NCI-H446 (cell line): ENCODE data around the gene PEX12.
"Not testable (repeated sequence)": the region's sequence is repeated elsewhere in the genome, so short reads cannot be mapped to it uniquely, and the experiment has no call there.

Source experiments
- DNase-seq, 2 experiments: peaks; one replicate each; lab custom pipeline; 2025; lab: John Stamatoyannopoulos, UW

PEX12 gene

GRCh38 chr17:35578197-35578928 is at the start of gene PEX12:
PEX12 (minus strand) TSS chr17:35578571; CDS start chr17:35578021, 550 bp downstream.
- peak; percentile 63 to 90 for DNase-seq

- DNase-seq = no peak
Measured at GRCh38 chr17:35627417-35627816, 49.0 kb upstream of the PEX12 start.

DNA sequence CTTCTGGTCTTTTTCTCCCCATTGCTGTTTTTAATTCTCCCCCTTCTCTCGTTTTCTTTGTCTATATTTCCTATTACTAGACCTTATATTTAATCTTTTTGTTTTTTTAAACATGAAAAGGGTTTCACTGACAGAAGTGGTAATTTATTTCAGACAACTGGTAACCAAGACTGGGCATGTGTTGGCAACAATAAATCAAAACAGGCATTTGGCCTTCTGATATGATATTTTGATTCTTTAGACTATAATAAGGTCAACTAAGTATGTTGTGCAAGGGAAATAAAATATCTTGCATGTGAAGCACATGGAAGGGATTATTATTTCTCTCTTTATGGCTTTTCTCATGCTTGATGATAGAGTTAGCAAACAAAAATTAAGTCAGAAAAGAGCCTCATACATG is 43.4 kb upstream of the PEX12 start:
- DNase-seq = no peak

DNA sequence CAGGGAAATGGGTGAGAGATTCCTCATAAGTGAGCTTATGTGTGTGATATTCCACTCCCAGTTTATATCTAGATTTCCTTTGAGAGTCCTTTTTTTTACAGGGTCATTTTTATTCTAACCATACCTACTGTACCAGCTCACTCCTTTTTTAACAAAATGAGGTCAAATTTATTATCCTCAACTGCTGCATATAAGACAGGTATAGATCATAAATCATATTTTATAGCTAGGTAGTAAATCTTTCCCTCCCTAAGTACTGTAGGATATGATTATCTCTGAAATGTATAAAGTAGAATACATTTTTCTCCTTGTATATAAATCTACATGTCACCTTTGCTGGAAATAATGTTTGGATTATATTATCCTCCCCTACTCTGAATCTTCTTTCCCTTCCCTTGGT is 40.3 kb upstream of the PEX12 start:
- no peak for DNase-seq

- DNase-seq = no peak
Measured at GRCh38 chr17:35617505-35617904, 39.1 kb upstream of the PEX12 start.

DNA sequence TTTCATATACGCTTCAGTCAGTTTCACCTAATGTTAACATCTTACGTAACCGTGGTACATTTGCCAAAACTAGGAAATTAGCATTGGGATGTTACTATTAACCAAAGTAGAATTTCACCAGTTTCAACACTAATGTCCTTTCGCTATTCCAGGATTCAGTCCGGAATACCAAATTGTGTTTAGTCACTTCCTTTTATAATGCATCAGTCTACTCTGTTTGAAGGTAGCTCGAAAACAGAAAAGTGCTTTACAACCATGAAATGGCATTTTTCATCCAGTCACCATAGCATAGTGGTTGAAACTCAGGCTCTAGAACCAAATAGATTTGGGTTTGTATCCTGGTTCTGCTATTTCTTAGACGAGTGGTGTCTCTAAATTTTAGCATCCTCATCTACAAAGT is 38.2 kb upstream of the PEX12 start:
- DNase-seq = no peak

GRCh38 chr17:35614810-35615209 is 36.4 kb upstream of the PEX12 start:
- DNase-seq = no peak

DNA sequence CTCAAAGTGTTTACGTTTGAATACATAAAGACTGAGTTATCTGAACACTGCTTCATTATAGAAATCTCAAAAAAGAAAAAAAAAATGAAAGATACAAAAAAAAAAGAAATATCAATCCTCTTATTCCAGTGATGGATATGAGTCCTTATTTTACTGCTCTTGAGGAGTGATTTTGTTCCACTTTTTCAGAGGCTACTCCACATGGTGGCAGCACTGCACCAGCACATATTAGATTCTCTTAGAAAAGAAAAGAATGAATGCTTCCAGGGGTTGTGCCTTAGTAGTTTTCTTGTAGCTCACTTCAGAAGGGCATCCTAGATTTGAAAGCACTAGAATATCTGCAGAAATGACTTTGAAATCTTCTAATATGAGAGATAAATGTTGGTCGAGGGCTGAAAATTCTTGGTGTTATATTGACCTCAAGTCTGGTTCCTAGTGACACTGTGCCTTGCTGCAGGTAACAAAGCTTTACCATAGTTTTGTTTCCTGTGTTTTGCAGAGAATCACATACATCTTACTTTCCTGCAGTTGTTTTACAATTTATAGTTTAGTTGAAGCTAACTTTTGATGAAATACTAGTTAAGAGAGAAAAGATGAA is 34.7 kb upstream of the PEX12 start:
- DNase-seq = peak in 1 of 2 experiments; percentile 39

GRCh38 chr17:35610746-35611145 is 32.4 kb upstream of the PEX12 start:
- DNase-seq = not testable (repeated sequence)

GRCh38 chr17:35609831-35610230 is 31.5 kb upstream of the PEX12 start:
- no peak for DNase-seq

GRCh38 chr17:35607239-35607847 is 29.0 kb upstream of the PEX12 start:
- no peak for DNase-seq

DNA sequence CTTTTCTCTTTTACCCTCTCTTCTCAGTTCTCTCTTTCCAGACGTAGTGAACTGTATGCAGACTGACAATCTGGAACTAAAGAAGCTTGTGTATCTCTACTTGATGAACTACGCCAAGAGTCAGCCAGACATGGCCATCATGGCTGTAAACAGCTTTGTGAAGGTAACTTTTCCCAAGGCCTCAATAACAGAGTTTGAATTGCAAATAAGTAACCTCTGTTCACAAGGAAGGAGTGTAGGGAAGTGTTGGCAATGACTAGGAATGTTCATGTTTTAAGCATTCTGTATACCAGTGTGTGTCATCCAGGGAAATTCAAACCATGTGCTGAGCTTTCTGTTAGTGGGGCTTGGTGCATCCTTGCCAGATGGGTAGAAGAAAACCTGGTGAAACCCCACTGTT is 27.3 kb upstream of the PEX12 start:
- DNase-seq = no peak

DNA sequence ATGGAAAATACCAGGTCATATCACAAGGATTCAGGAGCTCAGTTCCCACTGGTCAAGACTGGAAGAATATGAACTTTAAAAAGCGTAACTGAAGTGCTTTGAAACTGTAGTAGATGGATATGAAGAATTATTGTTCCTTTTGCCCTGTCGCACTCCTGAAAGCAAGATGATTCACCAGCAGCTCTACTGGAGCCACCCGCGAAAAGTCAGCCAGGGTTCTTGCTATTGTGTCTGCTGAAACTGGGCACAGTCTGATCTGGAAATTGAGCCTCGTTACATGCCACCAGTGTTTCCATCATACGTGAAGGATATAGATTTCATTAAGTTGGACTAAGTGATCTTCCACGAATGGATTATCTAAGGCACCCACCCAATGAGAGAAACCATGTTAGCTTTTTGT is 25.3 kb upstream of the PEX12 start:
- no peak for DNase-seq

GRCh38 chr17:35597604-35598003 is 19.2 kb upstream of the PEX12 start:
- DNase-seq = no peak

DNA sequence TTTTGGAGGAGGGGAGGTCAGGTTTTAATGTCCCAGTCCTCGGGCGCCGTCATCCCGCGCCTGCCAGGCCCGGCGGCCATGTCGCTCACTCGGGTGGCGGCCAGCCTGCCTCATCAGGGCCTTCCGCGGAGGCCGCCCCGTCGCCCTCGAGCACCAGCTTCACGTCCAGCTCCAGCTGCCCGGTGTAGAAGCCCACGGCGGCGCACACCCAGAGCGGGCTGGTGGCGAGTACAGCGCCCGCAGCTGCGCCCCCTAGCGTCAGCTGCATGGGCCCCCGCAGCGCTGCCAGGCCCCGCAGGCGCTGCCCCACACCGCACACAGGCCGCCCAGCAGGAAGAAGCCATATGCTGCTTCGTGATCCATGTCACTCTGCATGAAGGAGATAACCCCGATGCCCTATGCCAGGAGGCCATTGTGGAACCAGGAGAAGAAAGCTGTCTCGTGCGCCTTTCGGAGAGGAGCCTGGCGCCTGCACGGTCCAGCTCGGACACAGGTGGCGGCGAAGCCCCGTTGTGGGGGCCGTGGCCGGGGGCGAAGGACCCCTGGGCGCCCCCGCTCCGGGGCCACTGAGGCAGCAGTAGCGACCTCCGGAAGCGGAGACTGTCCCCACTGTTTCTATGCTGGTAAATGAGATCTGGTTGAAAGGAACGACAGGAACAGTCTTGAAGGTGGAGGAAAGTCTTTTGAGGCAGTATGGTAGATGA is 18.3 kb upstream of the PEX12 start:
- DNase-seq = no peak

- no peak for DNase-seq
Measured at GRCh38 chr17:35596072-35596471, 17.7 kb upstream of the PEX12 start.

GRCh38 chr17:35588196-35588920 is 10.0 kb upstream of the PEX12 start:
- DNase-seq = no peak

DNA sequence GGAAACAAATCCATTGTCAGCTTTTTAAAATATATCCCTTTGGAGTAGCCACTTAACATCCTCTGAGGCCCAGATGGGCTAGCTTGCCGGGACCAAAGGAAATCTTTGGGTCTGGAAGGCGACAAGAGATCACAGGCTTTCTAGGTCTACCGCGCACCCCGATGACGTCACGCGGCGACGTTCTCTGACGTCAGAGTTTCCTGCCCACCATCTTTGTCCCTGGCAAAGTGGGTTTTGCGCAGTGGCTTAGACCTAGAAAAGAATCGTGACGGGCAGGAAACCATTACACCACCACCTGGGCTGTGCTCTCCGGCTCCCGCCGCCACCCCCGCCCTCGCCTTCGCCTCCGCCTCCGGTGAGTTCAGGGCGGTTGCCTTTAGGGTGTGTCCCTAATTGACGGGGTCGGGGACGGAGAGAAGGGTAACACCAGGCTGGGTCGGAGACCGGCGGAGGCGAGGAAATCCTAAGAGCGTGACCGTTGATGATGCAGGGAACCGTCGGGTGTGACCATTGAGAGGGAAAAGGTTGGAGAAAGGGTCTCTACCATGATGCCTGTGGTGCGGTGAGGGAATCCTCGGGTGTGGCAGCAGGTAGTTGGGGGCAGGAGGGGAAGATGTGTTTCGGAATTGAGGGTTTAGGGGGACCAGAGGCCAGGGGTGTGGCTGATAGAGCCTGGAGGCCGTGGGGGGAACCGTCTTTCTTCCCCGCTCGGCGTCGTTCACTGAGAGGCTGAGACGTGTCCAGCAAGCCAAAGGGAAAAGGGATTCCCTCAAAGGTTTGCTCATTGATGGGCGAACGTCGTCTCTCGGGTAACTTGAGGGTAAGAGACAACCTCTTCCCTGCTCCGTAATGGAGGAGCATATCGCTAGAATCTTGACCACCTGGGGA is 8.9 kb upstream of the PEX12 start, which contains the start of gene AP2B1:
AP2B1 (plus strand) TSS at position 249 of the 888 bp plus-strand sequence. CDS start 6,709 bp downstream, outside the sequence.
- peak; percentile 76 to 95 for DNase-seq

- DNase-seq = no peak
Measured at GRCh38 chr17:35586569-35587073, 8.2 kb upstream of the PEX12 start.

DNA sequence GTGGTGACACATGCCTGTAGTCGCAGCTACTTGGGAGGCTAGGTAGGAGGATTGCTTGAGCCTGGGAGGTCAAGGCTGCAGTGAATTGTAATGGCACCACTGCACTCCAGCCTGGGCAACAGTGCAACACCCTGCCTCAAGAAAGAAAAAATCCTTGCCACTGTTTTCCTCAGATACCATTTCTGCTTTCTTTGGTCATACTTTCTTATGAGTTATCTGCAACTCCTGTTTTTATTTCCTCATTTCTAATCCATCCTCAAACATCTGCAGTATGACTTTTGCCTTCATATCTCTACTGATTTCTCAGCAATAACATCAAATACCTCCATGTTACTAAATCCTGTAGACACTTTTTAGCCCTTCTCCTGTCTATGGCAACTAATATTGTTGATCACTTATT is 5.7 kb upstream of the PEX12 start:
- no peak for DNase-seq
